Subcutaneous abdominal adipose tissue (tissue), 5 donors: Measurements from ENCODE around the gene FARP2.
"Not testable (repeated sequence)": the region's sequence is repeated elsewhere in the genome, so short reads cannot be mapped to it uniquely, and the experiment has no call there.

Experiments used
- H3K27ac ChIP-seq: one replicate; pipeline ENCODE4 v1.7.0; 2013; ENCODE audit warnings: low read depth, mild to moderate bottlenecking, inconsistent platforms, low read length, moderate library complexity
- H3K27me3 ChIP-seq, 5 donors: one replicate each; pipeline ENCODE4 v1.7.0; 2013; ENCODE audit warnings: low read length in 5 of 5, inconsistent platforms in 1 of 5; ENCODE audit not compliant: control insufficient read depth in 5 of 5, insufficient read depth in 4 of 5
- H3K36me3 ChIP-seq, 5 donors: one replicate each; pipeline ENCODE4 v1.7.0; 2013; ENCODE audit warnings: low read length in 5 of 5; ENCODE audit not compliant: control insufficient read depth in 5 of 5, insufficient read depth in 5 of 5
- H3K4me1 ChIP-seq, 5 donors: one replicate each; pipeline ENCODE4 v1.7.0; 2013; ENCODE audit warnings: low read length in 5 of 5, mild to moderate bottlenecking in 3 of 5, moderate library complexity in 1 of 5; ENCODE audit not compliant: control insufficient read depth in 5 of 5, insufficient read depth in 5 of 5
- H3K4me3 ChIP-seq, 5 donors: one replicate each; pipeline ENCODE4 v1.7.0; 2013; ENCODE audit warnings: low read length in 5 of 5, low read depth in 1 of 5
- H3K9ac ChIP-seq, 5 donors: one replicate each; pipeline ENCODE4 v1.7.0; 2013; ENCODE audit warnings: low read length in 5 of 5, mild to moderate bottlenecking in 4 of 5, moderate library complexity in 3 of 5
- H3K9me3 ChIP-seq, 5 donors: one replicate each; pipeline ENCODE4 v1.7.0; 2013; ENCODE audit warnings: low read length in 5 of 5; ENCODE audit not compliant: control insufficient read depth in 5 of 5
- donor health status: healthy.
- donor health status: healthy.
- donor health status: healthy.
- donor health status: healthy.
- donor health status: healthy.

Gene FARP2

DNA sequence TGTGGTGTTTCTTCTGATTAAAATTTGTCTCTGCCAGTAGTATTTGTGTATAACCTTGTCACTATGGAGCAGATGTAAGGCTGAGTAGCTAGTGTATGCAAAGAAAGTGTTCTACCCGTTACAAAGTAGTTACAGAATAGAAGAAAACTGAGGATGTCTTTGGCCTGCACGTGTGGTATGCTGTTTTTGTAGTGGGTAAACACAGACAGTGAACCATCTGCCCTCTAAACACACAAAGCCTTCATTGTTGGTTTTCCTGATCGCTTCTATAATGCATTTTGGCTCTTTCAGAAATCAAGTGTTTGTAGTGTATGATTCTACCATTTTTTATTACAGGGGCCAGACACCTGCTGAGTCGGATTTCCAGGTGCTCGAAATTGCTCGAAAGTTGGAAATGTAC lies 61.5 kb downstream of the FARP2 start:
- Histone ChIP-seq H3K4me1 (peaks cover 0 to 2% (median 0%) of the 10 kb centered on the region in 5 donors), H3K27ac (no peak overlapping the region), H3K27me3 (no peaks in the 10 kb centered on the region), H3K9ac (no peak overlapping the region), H3K36me3 (peaks cover 0 to 83% (median 60%) of the 10 kb centered on the region in 5 donors), H3K4me3 (no peak overlapping the region), H3K9me3 (no peaks in the 10 kb centered on the region)

DNA sequence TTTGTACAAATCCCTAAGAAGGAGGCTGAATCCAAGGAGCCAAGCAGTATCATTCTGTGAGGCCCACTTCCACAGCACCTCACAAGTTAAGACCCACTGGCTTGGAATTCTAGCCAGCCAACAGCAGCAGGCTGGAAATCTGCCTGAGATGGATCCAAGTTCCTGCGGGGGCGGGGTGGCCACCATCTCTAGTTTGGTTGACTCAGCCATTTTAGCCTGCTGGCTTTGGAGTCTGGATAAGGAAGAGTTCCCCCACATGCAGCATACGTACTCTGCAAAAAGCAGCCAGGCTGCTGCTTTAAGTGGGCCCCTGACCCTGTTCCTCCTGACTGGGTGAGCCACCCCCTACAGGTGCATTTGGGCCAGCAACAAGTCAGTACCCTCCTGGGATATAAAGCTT lies 65.2 kb downstream of the FARP2 start:
- Histone ChIP-seq H3K36me3 (peaks cover 0 to 47% (median 30%) of the 10 kb centered on the region in 5 donors), H3K27ac (no peak overlapping the region), H3K9me3 (peaks cover 0 to 4% (median 0%) of the 10 kb centered on the region in 5 donors), H3K9ac (no peak overlapping the region), H3K4me1 (no peaks in the 10 kb centered on the region), H3K27me3 (no peaks in the 10 kb centered on the region), H3K4me3 (no peak overlapping the region)

DNA sequence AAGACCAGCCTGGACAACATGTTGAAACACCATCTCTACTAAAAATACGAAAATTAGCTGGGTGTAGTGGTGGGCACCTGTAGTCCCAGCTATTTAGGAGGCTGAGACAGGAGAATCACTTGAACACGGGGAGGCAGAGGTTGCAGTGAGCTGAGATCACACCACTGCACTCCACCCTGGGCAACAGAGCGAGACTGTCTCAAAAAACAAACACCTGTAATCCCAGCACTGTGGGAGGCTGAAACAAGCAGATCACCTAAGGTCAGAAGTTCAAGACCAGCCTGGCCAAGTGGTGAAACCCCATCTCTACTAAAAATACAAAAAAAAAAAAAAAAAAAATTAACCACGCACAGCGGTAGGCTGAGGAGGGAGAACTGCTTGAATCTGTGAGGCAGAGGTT lies 65.9 kb downstream of the FARP2 start:
- H3K27ac ChIP-seq, H3K27me3 ChIP-seq, H3K9me3 ChIP-seq, H3K4me1 ChIP-seq, H3K9ac ChIP-seq, H3K4me3 ChIP-seq: not testable (repeated sequence)
- peaks cover 0 to 47% (median 30%) of the 10 kb centered on the region in 5 donors for H3K36me3 ChIP-seq

DNA sequence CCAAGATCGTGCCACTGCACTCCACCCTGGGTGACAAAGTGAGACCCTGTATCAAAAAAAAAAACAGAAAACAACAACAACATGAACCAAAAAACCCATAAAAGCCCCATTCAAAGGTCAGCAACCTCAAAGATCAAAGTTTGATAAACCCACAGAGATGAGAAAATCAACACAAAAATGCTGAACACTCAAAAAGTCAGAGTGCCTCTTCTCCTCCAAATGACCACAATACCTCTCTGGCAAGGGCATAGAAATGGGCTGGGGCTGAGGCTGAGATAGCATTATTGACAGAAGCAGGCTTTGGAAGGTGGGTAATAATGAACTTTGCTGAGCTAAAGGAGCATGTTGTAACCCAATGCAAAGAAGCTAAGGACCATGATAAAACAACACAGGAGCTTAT lies 66.3 kb downstream of the FARP2 start:
- Histone ChIP-seq H3K4me1 (no peaks in the 10 kb centered on the region), H3K4me3 (no peak overlapping the region), H3K9ac (no peak overlapping the region), H3K9me3 (peaks cover 0 to 4% (median 0%) of the 10 kb centered on the region in 5 donors), H3K27me3 (no peaks in the 10 kb centered on the region), H3K27ac (no peak overlapping the region), H3K36me3 (peaks cover 0 to 47% (median 32%) of the 10 kb centered on the region in 5 donors)

DNA sequence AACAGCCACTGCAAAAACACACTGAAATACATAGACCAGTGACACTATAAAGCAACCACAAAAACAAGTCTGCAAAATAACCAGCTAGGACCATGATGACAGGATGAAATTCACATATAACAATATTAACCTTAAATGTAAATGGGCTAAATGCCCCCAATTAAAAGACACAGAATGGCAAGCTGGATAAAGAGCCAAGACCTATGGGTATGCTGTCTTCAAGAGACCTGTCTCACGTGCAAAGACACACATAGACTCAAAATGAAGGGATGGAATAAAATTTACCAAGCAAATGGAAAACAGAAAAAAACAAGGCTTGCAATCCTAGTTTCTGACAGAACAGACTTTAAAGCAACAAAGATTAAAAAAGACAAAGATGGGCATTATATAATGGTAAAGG lies 67.4 kb downstream of the FARP2 start:
- H3K9ac ChIP-seq, H3K27me3 ChIP-seq, H3K9me3 ChIP-seq, H3K4me1 ChIP-seq, H3K4me3 ChIP-seq, H3K27ac ChIP-seq: not testable (repeated sequence)
- peaks cover 0 to 37% (median 24%) of the 10 kb centered on the region in 5 donors for H3K36me3 ChIP-seq

DNA sequence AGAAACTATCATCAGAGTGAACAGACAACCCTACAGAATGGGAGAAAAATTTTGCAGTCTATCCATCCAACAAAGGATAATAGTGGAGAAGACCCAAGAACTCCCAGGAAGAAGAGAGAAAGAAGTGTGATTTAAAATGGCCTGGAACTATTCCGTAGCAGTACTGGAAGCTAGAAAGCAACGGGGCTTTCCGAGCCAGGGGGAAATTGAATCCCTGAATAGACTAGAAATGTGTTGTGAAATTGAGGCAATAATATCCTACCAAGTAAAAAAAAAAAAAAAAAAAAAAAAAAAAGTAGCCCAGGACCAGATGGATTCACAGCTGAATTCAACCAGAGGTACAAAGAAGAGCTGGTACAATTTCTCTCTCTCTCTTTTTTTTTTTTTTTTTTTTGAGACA lies 69.3 kb downstream of the FARP2 start:
- H3K9me3 ChIP-seq: peaks cover 0 to 4% (median 0%) of the 10 kb centered on the region in 5 donors
- peaks cover 7 to 40% (median 27%) of the 10 kb centered on the region in 5 donors for H3K36me3 ChIP-seq
- H3K27me3 ChIP-seq: no peaks in the 10 kb centered on the region
- H3K9ac ChIP-seq: no peak overlapping the region
- H3K27ac ChIP-seq: no peak overlapping the region
- no peaks in the 10 kb centered on the region for H3K4me1 ChIP-seq
- H3K4me3 ChIP-seq: no peak overlapping the region

DNA sequence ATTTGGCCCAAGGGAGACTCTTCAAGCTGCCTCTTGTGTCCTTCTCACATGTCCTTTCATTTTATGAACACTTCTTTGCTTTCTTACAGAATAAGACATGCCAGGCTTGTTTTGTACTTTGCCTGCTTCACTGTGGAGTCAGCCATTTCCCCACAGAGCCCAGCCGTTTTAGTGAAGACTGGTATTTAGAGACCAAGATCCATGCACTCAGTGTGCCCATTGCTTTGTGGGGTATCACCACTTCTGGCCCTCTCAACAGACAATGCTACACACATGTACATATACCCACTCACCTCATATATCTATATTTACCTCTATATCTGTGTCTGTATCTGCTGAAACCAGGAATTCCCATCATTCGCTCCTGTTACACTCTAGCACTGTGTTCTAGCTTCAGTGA lies 74.1 kb downstream of the FARP2 start:
- Histone ChIP-seq H3K27ac (no peak overlapping the region), H3K4me1 (peaks cover 0 to 6% (median 2%) of the 10 kb centered on the region in 5 donors), H3K9ac (no peak overlapping the region), H3K36me3 (peaks cover 16 to 55% (median 29%) of the 10 kb centered on the region in 5 donors), H3K27me3 (no peaks in the 10 kb centered on the region), H3K9me3 (no peaks in the 10 kb centered on the region), H3K4me3 (no peak overlapping the region)

DNA sequence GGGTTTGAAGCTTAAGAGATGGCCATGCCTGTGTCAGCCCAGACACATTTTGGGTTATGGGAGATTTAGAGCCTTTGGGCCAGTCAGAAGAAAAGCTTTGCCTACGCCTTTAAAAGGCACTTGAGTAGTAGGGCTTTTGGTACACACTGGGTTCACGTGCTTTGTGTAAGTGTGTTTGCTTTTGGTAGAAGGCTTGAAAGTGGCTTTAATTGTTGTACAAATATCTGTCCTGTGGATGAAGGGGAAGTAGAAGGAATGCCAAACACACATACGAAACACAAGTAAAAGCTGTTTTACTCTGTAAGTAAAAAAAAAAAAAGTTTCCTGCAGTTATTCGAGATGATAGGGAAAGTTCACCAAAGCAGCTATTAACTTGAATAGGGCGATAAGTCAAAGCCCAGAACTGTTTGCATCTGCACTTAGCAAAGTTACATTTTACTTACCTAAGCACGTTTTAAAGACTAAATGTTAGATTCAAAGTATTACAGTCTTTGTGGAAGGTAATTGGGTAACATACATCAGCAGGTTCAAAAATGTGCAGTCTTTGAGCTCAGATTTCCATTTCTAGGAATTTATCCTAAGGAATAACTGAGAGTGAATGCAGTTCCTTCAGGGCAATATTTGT lies 76.9 kb downstream of the FARP2 start:
- H3K36me3 ChIP-seq: peaks cover 22 to 67% (median 44%) of the 10 kb centered on the region in 5 donors
- H3K4me3 ChIP-seq: no peak overlapping the region
- no peaks in the 10 kb centered on the region for H3K27me3 ChIP-seq
- H3K9ac ChIP-seq: no peak overlapping the region
- no peaks in the 10 kb centered on the region for H3K9me3 ChIP-seq
- peaks cover 0 to 6% (median 2%) of the 10 kb centered on the region in 5 donors for H3K4me1 ChIP-seq
- H3K27ac ChIP-seq: no peak overlapping the region

DNA sequence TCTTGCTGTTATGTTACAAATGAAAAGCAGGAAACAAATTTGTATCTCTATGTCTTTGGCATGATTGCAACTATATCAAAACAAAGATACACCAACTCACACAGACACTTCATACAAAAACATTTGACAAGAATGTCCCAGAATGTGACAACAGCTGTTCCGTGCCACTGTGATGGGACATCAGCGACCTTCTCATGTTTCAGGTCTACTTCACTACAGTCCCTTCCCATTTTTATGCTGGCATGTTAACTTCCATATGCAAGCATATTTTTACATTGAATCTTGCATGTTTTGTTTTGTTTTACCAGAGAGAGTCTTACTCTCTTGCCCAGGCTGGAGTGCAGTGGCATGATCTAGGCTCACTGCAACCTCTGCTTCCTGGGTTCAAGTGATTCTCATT lies 81.1 kb downstream of the FARP2 start:
- H3K4me1 ChIP-seq: no peaks in the 10 kb centered on the region
- no peak overlapping the region for H3K9ac ChIP-seq
- H3K9me3 ChIP-seq: no peaks in the 10 kb centered on the region
- H3K27ac ChIP-seq: no peak overlapping the region
- H3K27me3 ChIP-seq: no peaks in the 10 kb centered on the region
- H3K36me3 ChIP-seq: peaks cover 15 to 79% (median 61%) of the 10 kb centered on the region in 5 donors
- H3K4me3 ChIP-seq: no peak overlapping the region

DNA sequence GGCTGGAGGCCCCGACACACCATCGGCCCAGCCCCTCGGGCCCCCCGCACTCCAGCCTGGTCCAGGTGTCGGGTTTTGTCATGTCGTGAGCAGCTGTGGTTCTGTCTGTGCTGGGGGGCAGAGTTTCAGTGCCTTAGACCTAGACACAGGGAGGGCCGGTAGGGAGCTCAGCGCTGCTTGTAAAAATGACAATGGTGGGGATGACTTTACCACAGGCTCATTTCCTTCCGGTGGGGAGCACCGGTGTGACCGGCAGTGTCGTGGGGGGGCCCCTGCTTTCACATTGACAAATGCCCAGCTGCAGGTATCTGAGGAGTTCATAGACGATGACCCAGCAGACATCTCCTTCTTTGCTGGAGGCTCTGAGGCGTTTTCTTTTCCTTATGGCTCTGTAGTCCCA lies 85.4 kb downstream of the FARP2 start:
- Histone ChIP-seq H3K9ac (no peak overlapping the region), H3K27ac (no peak overlapping the region), H3K36me3 (peaks cover 5 to 81% (median 57%) of the 10 kb centered on the region in 5 donors), H3K4me1 (no peaks in the 10 kb centered on the region), H3K9me3 (no peaks in the 10 kb centered on the region), H3K4me3 (no peak overlapping the region), H3K27me3 (no peaks in the 10 kb centered on the region)
